ENCODE data around the gene TEX10. TPM values are rescaled to one million over a fixed set of nuclear protein-coding genes. Genes with fewer than 3 reads are reported as not detected.

The TEX10 gene
- total and polyA plus RNA-seq, 2 of the 13 experiments (the other 11 are each of a cell fraction or from before 2014, with no cell fraction given) = 18.1 to 38.7 TPM

DNA sequence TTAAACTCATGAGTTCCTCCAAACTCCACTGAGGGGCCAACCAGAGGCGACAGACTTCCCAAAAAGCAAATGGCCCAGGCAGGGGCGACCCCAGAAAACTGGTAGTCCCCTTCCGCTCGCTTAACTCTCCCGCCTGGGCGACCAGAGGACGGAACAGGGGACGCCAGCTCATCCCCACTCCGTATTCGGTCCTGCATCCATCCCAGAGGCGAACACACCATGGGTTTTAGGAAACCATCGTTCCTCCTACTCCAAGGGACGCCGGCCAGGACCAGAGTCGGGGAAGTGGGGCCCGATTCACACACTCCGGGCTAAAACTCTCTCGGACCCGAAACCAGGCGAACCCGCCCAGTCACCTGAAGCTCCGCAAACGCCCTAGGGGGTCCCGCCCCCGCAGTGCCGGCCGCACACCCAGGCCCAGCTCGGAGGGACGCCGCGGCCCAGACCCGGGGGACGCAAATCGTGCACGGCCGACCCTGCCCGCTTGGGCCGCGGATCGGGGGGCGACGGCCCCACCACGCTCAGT is 478 bp downstream of the TEX10 start:
- Histone ChIP-seq H3K9ac (ENCODE audit: insufficient read depth, low read depth, low read length) (peak overlapping the region; percentile 90), H3K4me2 (ENCODE audit: low read depth, low read length) (peak overlapping the region; percentile 95), H3K36me3 (replicated peaks in 1 of 2; ENCODE audit: control insufficient read depth in 1 of 2, insufficient read depth in 2 of 2, low read length in 2 of 2) (peaks cover 4 to 10% of the 10 kb centered on the region in 2 experiments; a peak in 4 of 5 replicates), H2AFZ (ENCODE audit: low read length) (no peak overlapping the region), H4K20me1 (ENCODE audit: insufficient read depth, low read length) (peaks cover 35% of the 10 kb centered on the region), H3K79me2 (ENCODE audit: insufficient read depth, low read length) (peaks cover 60% of the 10 kb centered on the region), H3K27me3 (ENCODE audit: control insufficient read depth in 1 of 2, insufficient read depth in 2 of 2, low read length in 2 of 2) (no peaks in the 10 kb centered on the region; a peak in 1 of 5 replicates), H3K27ac (ENCODE audit: extremely low read length, insufficient read depth, low read length) (peak overlapping the region; percentile 85), H3K4me3 (replicated peaks in 1 of 3; ENCODE audit: insufficient read depth in 1 of 3, low read depth in 2 of 3, low read length in 3 of 3) (peak overlapping the region; percentile 86 to 94 (median 88)), H3K9me3 (ENCODE audit: low read length) (0 out of 2 replicates have a peak, but pooled peaks cover 4% of the 10 kb centered on the region), H3K4me1 (ENCODE audit: insufficient read depth, low read length) (peaks cover 52% of the 10 kb centered on the region)
- DNase-seq (ENCODE audit: low spot score) (no peak), FAIRE-seq (no peak), ATAC-seq (peak; percentile 64)
- intact Hi-C loops (cut with micrococcal nuclease; ENCODE audit: unreplicated experiment) = loop anchor here (5.0 kb wide), 2 partner anchors 60 to 75 kb away; partner anchors contain the start of gene MSANTD3
- ChIA-PET POLR2A (interaction anchor here (0.6 to 3.7 kb wide), 9 partner anchors 9 to 114 kb away, joined by 3 to 12 read pairs (median 4); partner anchors contain the start of gene MSANTD3), CTCF (ENCODE audit: low intra/inter-chr PET ratio, low total read pairs) (no interaction called here)
- in situ Hi-C loops (cut with HindIII; ENCODE audit: extremely low pct_ligation_motif_present, low pct_unique_long_range_greater_than_20kb) = loop anchor here (5.0 kb wide), 1 partner anchor 75 kb away; the partner anchor contains the start of gene MSANTD3
- 0% methylated on average over 20 of the region's 43 CpGs for WGBS (ENCODE audit: low lambda C conversion rate)
- no TSS peak for BruUV-seq (replicated peaks)
- TF ChIP-seq ZFX (CRISPR knock-in tag; IDR thresholded peaks at IDR 0.05; ENCODE audit: low read depth) (peak; percentile 89), TFAP4 (IDR thresholded peaks at IDR 0.05; ENCODE audit: borderline replicate concordance, low read depth) (no peak), MAFF (IDR thresholded peaks at IDR 0.05; ENCODE audit: low read depth, low read length) (no peak), ZNF543 (CRISPR knock-in tag; IDR thresholded peaks at IDR 0.05) (peak; percentile 71), PBX3 (CRISPR knock-in tag; IDR thresholded peaks at IDR 0.05; ENCODE audit: borderline replicate concordance) (0 out of 2 replicates have a peak, but pooled peaks have one; percentile 0), DZIP1 (CRISPR knock-in tag; IDR thresholded peaks at IDR 0.05) (no peak), ZNF431 (CRISPR knock-in tag; IDR thresholded peaks at IDR 0.05; ENCODE audit: borderline replicate concordance, low read depth) (no peak), ZNF232 (CRISPR knock-in tag; IDR thresholded peaks at IDR 0.05; ENCODE audit: borderline replicate concordance) (no peak), FOXM1 (CRISPR knock-in tag; IDR thresholded peaks at IDR 0.05) (no peak), IKZF4 (CRISPR knock-in tag; IDR thresholded peaks at IDR 0.05; ENCODE audit: borderline replicate concordance, low read depth, not compliant biosample characterization) (no peak), LBX2 (CRISPR knock-in tag; IDR thresholded peaks at IDR 0.05; ENCODE audit: borderline replicate concordance) (no peak), ZNF850 (CRISPR knock-in tag; conservative IDR thresholded peaks at IDR 0.05) (0 out of 2 replicates have a peak, but pooled peaks have one; percentile 70), ONECUT2 (CRISPR knock-in tag; IDR thresholded peaks at IDR 0.05) (no peak), ZNF605 (CRISPR knock-in tag; IDR thresholded peaks at IDR 0.05) (no peak), NFATC3 (CRISPR knock-in tag; IDR thresholded peaks at IDR 0.05) (no peak), MTA1 (CRISPR knock-in tag; IDR thresholded peaks at IDR 0.05; ENCODE audit: borderline replicate concordance) (peak; percentile 30; the same call in 1 of the 2 replicates), GZF1 (CRISPR knock-in tag; IDR thresholded peaks at IDR 0.05) (no peak; the same call in 1 of the 2 replicates), MEIS2 (CRISPR knock-in tag; IDR thresholded peaks at IDR 0.05) (no peak)
